GM21367 (cell line): Measurements from ENCODE around the gene RNF141.

Source experiments
- ATAC-seq: cut with Tn5 transposase; IDR thresholded peaks from one replicate; pipeline ENCODE4 v1.9.1; 2021; ENCODE audit not compliant: unreplicated experiment

The RNF141 gene

GRCh38 chr11:10484461-10485180, 56.4 kb downstream of the RNF141 start:
- no peak for ATAC-seq

GRCh38 chr11:10483584-10483983, 57.4 kb downstream of the RNF141 start:
- ATAC-seq = no peak

GRCh38 chr11:10483174-10483573, 57.8 kb downstream of the RNF141 start:
- ATAC-seq = no peak

- no peak for ATAC-seq
Measured at GRCh38 chr11:10481560-10482349, 59.2 kb downstream of the RNF141 start.

GRCh38 chr11:10480760-10481159, 60.2 kb downstream of the RNF141 start:
- no peak for ATAC-seq

- ATAC-seq = no peak
Measured at GRCh38 chr11:10480026-10480425, 61.0 kb downstream of the RNF141 start.

- no peak for ATAC-seq
Measured at GRCh38 chr11:10478574-10479550, 62.1 kb downstream of the RNF141 start.

GRCh38 chr11:10478066-10478465, 62.9 kb downstream of the RNF141 start:
- ATAC-seq = no peak

GRCh38 chr11:10477690-10478046, 63.3 kb downstream of the RNF141 start:
- no peak for ATAC-seq

GRCh38 chr11:10476927-10477689, 63.9 kb downstream of the RNF141 start:
- no peak for ATAC-seq

GRCh38 chr11:10476342-10476741, 64.6 kb downstream of the RNF141 start:
- no peak for ATAC-seq

GRCh38 chr11:10474551-10474950, 66.4 kb downstream of the RNF141 start:
- ATAC-seq = no peak

- ATAC-seq = no peak
Measured at GRCh38 chr11:10473371-10473770, 67.6 kb downstream of the RNF141 start.

GRCh38 chr11:10462746-10463300, 78.2 kb downstream of the RNF141 start:
- no peak for ATAC-seq
